HCT116 (cell line): Measurements from ENCODE around the gene DOCK3.

Experiments used
- ELF1 ChIP-seq: IDR thresholded peaks from 2 replicates; pipeline ENCODE4 v1.6.1; 2012; ENCODE audit warnings: low read depth, borderline replicate concordance
- EZH2 ChIP-seq: fragments of 200-600 bp; sonication (generic); IDR thresholded peaks from 2 replicates; pipeline ENCODE4 v1.6.1; 2017; ENCODE audit warnings: antibody characterized with exemption, mixed run types
- EZH2phosphoT487 ChIP-seq: fragments of 200-600 bp; IDR thresholded peaks from 2 replicates; pipeline ENCODE4 v1.6.1; 2018; ENCODE audit warnings: antibody characterized with exemption, borderline replicate concordance
- FOSL1 ChIP-seq: IDR thresholded peaks from 2 replicates; pipeline ENCODE4 v1.6.1; 2012; ENCODE audit warnings: low read depth
- JUND ChIP-seq: IDR thresholded peaks from 2 replicates; pipeline ENCODE4 v1.6.1; 2012
- POLR2A ChIP-seq: IDR thresholded peaks from 2 replicates; pipeline ENCODE4 v1.7.0; 2011; ENCODE audit warnings: borderline replicate concordance; ENCODE audit not compliant: insufficient read depth, insufficient read length; ENCODE audit errors: extremely low read depth
- POLR2AphosphoS5 ChIP-seq: IDR thresholded peaks from 2 replicates; pipeline ENCODE4 v1.6.1; 2011; ENCODE audit warnings: mild to moderate bottlenecking, low read depth, low read length, moderate library complexity
- RAD21 ChIP-seq: IDR thresholded peaks from 2 replicates; pipeline ENCODE4 v1.6.1; 2012; ENCODE audit warnings: low read depth, mild to moderate bottlenecking
- SIN3A ChIP-seq: IDR thresholded peaks from 2 replicates; pipeline ENCODE4 v1.6.1; 2012; ENCODE audit warnings: low read depth
- YY1 ChIP-seq: IDR thresholded peaks from 2 replicates; pipeline ENCODE4 v1.6.1; 2011; ENCODE audit warnings: low read length, low read depth, moderate library complexity, mild to moderate bottlenecking; ENCODE audit not compliant: insufficient replicate concordance; ENCODE audit errors: extremely low read depth
- ZNF274 ChIP-seq: fragments of 200-500 bp; sonication (Bioruptor generic); IDR thresholded peaks from 2 replicates; pipeline ENCODE4 v1.6.1; 2014; ENCODE audit warnings: mild to moderate bottlenecking, low read depth, low read length, inconsistent platforms
- TF ChIP-seq, protein P1 (sequence below), 3 experiments: fragments of 200-600 bp in 1 of 3; sonication (generic) in 1 of 3; IDR thresholded peaks in 2 of 3; conservative IDR thresholded peaks in 1 of 3; 2 replicates each; pipeline ENCODE4 v1.5.1; 2012 to 2017; ENCODE audit warnings: low read depth in 2 of 3, low read length in 2 of 3, antibody characterized with exemption in 1 of 3, borderline replicate concordance in 1 of 3, control low read depth in 1 of 3, mild to moderate bottlenecking in 1 of 3, mixed read lengths in 1 of 3, mixed run types in 1 of 3, moderate library complexity in 1 of 3; ENCODE audit not compliant: insufficient read depth in 1 of 3
- TF ChIP-seq, protein P2 (sequence below): IDR thresholded peaks from 2 replicates; pipeline ENCODE4 v1.6.1; 2012

DNA sequence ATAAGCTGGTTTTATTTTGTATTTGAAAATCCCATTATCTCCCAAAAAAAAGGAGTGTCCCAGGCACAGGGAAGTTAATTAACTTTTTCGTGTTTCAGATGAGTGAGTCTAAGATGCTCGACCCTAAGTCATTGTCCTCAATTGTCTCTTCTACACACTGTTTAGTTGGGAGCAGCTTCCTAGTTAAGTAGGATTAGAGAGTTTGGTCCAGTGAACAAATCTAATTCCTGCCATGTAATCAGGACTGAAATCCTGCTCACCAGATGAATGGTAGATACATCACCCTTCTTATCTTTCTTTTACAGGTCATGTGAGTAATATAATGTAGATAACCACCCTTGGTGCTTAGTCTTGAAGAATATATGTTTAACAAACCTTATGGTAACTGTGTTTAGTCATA, 481.4 kb downstream of the DOCK3 start:
- TF ChIP-seq JUND (no peak), EZH2phosphoT487 (no peak), POLR2AphosphoS5 (no peak), YY1 (no peak), ZNF274 (no peak), POLR2A (no peak), RAD21 (no peak), ELF1 (no peak), FOSL1 (no peak), EZH2 (no peak), SIN3A (no peak)
- TF ChIP-seq, protein P1, sequence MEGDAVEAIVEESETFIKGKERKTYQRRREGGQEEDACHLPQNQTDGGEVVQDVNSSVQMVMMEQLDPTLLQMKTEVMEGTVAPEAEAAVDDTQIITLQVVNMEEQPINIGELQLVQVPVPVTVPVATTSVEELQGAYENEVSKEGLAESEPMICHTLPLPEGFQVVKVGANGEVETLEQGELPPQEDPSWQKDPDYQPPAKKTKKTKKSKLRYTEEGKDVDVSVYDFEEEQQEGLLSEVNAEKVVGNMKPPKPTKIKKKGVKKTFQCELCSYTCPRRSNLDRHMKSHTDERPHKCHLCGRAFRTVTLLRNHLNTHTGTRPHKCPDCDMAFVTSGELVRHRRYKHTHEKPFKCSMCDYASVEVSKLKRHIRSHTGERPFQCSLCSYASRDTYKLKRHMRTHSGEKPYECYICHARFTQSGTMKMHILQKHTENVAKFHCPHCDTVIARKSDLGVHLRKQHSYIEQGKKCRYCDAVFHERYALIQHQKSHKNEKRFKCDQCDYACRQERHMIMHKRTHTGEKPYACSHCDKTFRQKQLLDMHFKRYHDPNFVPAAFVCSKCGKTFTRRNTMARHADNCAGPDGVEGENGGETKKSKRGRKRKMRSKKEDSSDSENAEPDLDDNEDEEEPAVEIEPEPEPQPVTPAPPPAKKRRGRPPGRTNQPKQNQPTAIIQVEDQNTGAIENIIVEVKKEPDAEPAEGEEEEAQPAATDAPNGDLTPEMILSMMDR (IDR thresholded peaks at IDR 0.05 in 2 of 3, conservative IDR thresholded peaks at IDR 0.05 in 1 of 3; ENCODE audit: borderline replicate concordance in 1 of 3, insufficient read depth in 1 of 3, low read depth in 2 of 3, low read length in 2 of 3), result no peak
- TF ChIP-seq, protein P2, sequence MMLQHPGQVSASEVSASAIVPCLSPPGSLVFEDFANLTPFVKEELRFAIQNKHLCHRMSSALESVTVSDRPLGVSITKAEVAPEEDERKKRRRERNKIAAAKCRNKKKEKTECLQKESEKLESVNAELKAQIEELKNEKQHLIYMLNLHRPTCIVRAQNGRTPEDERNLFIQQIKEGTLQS, result no peak
